Muscle of leg (tissue), 11 donors: Measurements from ENCODE around the gene UST. TPM values are rescaled to one million over a fixed set of nuclear protein-coding genes. Genes with fewer than 3 reads are reported as not detected.

Experiments used
- DNase-seq: peaks from one replicate; pipeline ENCODE4 v3.0.0; 2013
- H3K27ac ChIP-seq: one replicate; pipeline ENCODE4 v1.5.1; 2013; ENCODE audit warnings: mild to moderate bottlenecking, low read length, control low read depth
- H3K27me3 ChIP-seq: one replicate; pipeline ENCODE4 v1.6.1; 2013; ENCODE audit warnings: low read length; ENCODE audit not compliant: control insufficient read depth, insufficient read depth
- H3K36me3 ChIP-seq: one replicate; pipeline ENCODE4 v1.6.1; 2013; ENCODE audit warnings: low read length; ENCODE audit not compliant: control insufficient read depth, insufficient read depth
- H3K4me1 ChIP-seq: one replicate; pipeline ENCODE4 v1.6.1; 2013; ENCODE audit warnings: low read length; ENCODE audit not compliant: control insufficient read depth, insufficient read depth
- H3K4me3 ChIP-seq: one replicate; pipeline ENCODE4 v1.5.1; 2013; ENCODE audit warnings: low read length, control low read depth
- H3K9me3 ChIP-seq: replicated peaks from 2 replicates; pipeline ENCODE4 v1.6.1; 2013; ENCODE audit warnings: low read depth, low read length; ENCODE audit not compliant: control insufficient read depth
- WGBS: methylation state at CpG from one replicate; pipeline ENCODE4 v1.1.5; 2013; ENCODE audit warnings: missing lambda C conversion rate; ENCODE audit not compliant: insufficient coverage; 5-methylcytosine and 5-hydroxymethylcytosine counted together
- polyA plus RNA-seq, 8 donors: library from polyadenylated mRNA; unstranded; fragments of 120-200 nt; gene quantifications; one replicate each; pipeline versions ENCODE4 v1.2.1 to v1.2.3, GENCODE V29; 2013; ENCODE audit warnings: inconsistent platforms in 1 of 8, low replicate concordance in 1 of 8; ENCODE audit not compliant: insufficient read length in 8 of 8, insufficient read depth in 1 of 8
- total RNA-seq: library from RNA; stranded (reverse); fragments of 120-200 nt; gene quantifications from one replicate; pipeline ENCODE4 v1.2.4, GENCODE V29; 2013

Gene UST
- total and polyA plus RNA-seq, 9 donors: 5.0 to 15.6 (median 9.3) TPM

- H3K27ac ChIP-seq: no peak overlapping the region
- WGBS: 80% methylated on average over 1 of the region's 2 CpGs
- no peaks in the 10 kb centered on the region for H3K36me3 ChIP-seq
- H3K4me1 ChIP-seq: peaks cover 11% of the 10 kb centered on the region
- no peak overlapping the region for H3K4me3 ChIP-seq
- DNase-seq: no peak
- H3K9me3 ChIP-seq: no peaks in the 10 kb centered on the region
- no peaks in the 10 kb centered on the region for H3K27me3 ChIP-seq
Observed at GRCh38 chr6:149112976-149113375, 366.1 kb downstream of the UST start.

GRCh38 chr6:149114167-149114566, 367.3 kb downstream of the UST start:
- WGBS: 33% methylated on average over 1 of the region's 4 CpGs
- Histone ChIP-seq H3K36me3 (no peaks in the 10 kb centered on the region), H3K4me1 (peaks cover 2% of the 10 kb centered on the region), H3K27ac (no peak overlapping the region), H3K9me3 (no peaks in the 10 kb centered on the region), H3K27me3 (no peaks in the 10 kb centered on the region), H3K4me3 (no peak overlapping the region)
- peak; percentile 73 for DNase-seq

- Histone ChIP-seq H3K9me3 (no peaks in the 10 kb centered on the region), H3K27me3 (no peaks in the 10 kb centered on the region), H3K4me3 (no peak overlapping the region), H3K27ac (no peak overlapping the region), H3K4me1 (peaks cover under 1% of the 10 kb centered on the region), H3K36me3 (no peaks in the 10 kb centered on the region)
- no peak for DNase-seq
- 67% methylated on average over 1 of the region's 3 CpGs for WGBS
Observed at GRCh38 chr6:149118737-149119653, 372.2 kb downstream of the UST start.

GRCh38 chr6:149122850-149123821, 376.3 kb downstream of the UST start:
- H3K4me1 ChIP-seq: no peaks in the 10 kb centered on the region
- no peaks in the 10 kb centered on the region for H3K9me3 ChIP-seq
- H3K4me3 ChIP-seq: no peak overlapping the region
- no peak for DNase-seq
- no CpG with 5 or more reads among the region's 4 CpGs for WGBS
- H3K27me3 ChIP-seq: no peaks in the 10 kb centered on the region
- no peaks in the 10 kb centered on the region for H3K36me3 ChIP-seq
- no peak overlapping the region for H3K27ac ChIP-seq

- Histone ChIP-seq H3K36me3 (no peaks in the 10 kb centered on the region), H3K4me3 (no peak overlapping the region), H3K9me3 (no peaks in the 10 kb centered on the region), H3K27me3 (no peaks in the 10 kb centered on the region), H3K27ac (no peak overlapping the region), H3K4me1 (no peaks in the 10 kb centered on the region)
- no CpG with 5 or more reads among the region's 1 CpG for WGBS
- DNase-seq: no peak
Observed at GRCh38 chr6:149125309-149125708, 378.5 kb downstream of the UST start.
